ENCODE data around the gene SLC4A11.

Gene SLC4A11

DNA sequence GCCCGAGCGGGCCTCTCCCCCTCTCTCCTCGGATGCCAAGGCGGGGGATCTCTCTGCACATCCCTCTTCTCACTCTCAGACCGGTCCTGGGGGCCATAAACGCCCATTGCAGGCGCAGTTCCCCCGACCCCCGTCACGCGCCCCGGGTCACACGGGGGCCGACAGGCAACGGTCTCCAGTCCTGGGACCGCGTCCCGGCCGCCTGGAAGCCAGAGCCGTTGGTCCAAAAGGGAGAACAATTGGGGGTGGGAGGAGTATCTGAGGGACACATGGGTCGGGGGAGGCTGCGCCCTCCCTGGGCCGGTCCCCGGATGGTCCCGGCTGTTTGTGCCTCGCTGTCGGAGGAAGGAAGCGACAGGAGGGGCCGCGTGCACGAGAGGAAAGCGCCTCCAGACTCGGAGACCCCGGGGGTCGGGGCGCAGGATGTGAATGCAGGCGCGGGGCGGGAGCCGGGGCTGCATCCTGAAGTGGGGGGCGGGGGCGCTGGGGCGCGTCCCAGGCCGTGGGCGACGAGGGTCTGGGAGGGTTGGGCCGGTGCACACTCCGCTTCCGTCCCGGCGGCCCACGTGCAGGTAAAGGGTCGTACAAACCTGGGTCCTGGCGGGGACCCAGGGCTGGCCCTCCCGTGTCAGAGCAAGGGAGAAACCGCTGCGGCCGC lies 903 bp downstream of the SLC4A11 start:
- peak overlapping the region; percentile 79 for H3K4me3 Mint-ChIP-seq
- peaks cover 13% of the 10 kb centered on the region for H3K4me1 Mint-ChIP-seq
- peak; percentile 2 for ATAC-seq
- H3K36me3 Mint-ChIP-seq = no peaks in the 10 kb centered on the region
- H3K27ac Mint-ChIP-seq = no peak overlapping the region
- no peaks in the 10 kb centered on the region for H3K9me3 Mint-ChIP-seq
- H3K27me3 Mint-ChIP-seq = peaks cover 77% of the 10 kb centered on the region

DNA sequence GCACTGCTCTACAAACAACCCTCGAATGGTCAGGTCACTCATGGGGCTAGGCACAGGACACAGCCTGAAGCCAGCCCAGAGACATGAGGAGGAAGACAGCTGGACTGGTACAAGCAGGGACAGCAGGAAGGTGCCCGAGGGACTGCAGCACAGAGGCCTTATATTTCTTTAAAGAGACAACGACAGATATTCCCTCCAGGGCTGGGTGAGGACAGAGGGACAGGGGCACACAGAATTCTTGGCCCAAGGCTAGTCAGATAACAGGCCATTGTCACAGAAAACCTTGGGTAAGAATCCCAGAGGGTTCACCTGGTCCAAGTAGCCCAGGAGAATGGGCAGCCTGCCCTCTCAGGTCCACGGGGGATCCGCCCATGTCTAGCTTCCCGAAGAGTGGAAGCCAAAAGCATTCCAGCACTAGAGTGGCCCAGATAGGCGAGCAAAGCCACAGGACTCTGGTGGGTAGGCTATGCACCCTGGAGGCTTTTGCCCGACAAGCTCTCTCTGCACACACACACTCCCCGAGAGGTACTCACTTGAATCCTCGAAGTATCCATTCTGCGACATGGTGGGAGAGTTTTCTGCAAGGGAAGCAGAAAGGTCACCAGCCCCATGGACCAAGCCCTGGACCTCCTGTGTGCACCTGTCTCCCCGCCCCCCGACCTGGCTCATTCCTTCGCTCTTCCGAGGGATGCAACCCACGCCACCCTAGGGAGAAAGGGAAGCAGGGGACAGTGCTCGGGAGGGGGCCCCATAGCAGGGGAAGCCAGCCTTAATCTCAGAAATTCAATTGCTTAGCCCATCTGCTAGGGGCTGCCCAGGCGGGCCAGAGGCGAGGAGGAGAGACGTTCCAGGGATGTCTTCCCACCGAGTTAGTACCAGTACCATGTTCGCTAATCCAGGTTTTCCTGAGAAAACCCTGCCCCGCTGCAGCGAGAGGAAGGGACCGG lies 1.7 kb downstream of the SLC4A11 start:
- Mint-ChIP-seq H3K9me3 (no peaks in the 10 kb centered on the region), H3K27me3 (peaks cover 71% of the 10 kb centered on the region), H3K27ac (no peak overlapping the region), H3K4me3 (no peak overlapping the region), H3K4me1 (peaks cover 13% of the 10 kb centered on the region), H3K36me3 (no peaks in the 10 kb centered on the region)
- ATAC-seq = no peak

DNA sequence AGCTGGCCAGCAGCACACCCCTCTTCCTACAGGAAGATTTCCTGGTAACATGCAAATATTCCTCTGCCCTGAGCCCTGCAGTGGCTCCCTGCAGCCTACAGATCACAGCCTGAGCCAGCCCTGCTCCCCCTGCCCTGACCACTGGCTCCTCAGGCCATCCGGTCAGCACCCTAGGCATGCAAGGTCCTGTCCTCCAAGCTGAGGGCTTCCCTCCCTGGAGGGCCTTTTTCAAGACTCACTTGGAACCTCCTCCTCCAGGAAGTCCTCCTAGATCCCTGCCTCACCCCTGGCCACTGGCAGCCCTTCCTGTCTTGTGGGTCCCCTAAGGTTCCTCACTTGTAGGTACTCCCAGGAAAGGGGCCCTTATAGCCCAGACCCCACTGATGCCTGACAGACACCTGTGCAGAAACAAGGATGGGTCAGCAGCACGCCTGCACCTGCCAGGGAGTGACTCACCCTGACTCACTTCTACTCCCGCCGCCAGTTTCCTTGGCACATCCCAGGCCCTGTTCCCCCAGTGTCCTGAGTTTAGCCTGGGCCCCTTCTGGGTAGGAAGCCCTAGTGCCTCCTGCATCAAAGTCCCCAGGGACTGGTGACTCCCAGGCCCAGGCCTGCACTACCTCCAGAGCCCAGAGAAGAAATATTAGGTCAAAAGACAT lies 3.2 kb downstream of the SLC4A11 start:
- no peaks in the 10 kb centered on the region for H3K36me3 Mint-ChIP-seq
- H3K9me3 Mint-ChIP-seq = no peaks in the 10 kb centered on the region
- H3K27me3 Mint-ChIP-seq = peaks cover 58% of the 10 kb centered on the region
- H3K4me1 Mint-ChIP-seq = peaks cover 13% of the 10 kb centered on the region
- ATAC-seq = no peak
- no peak overlapping the region for H3K4me3 Mint-ChIP-seq
- no peak overlapping the region for H3K27ac Mint-ChIP-seq

DNA sequence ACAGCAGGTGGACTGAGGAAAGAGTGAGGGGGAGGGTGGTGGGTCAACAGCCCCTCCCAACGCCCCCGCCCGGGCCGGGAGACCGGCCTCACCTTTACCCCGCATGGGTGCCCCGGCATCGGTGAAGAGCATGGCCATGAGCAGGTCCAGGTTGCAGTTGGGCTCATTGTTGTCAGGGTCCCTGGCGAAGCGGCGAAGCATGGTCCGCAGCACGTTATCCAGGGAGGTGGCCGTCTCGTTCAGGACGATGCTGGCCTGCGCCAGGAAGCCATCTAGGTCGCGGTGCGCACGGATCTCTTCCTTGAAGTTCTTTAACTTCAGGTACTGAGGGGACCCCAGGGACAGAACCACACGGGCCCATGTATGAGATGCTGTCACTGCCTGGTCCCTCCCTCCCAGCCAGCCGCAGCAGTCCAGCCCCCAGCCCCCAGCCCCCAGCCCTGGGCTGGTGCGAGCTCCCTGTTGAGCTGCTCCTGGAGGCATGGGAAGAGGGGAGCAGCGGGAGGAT lies 4.9 kb downstream of the SLC4A11 start:
- Mint-ChIP-seq H3K27me3 (peaks cover 41% of the 10 kb centered on the region), H3K4me3 (no peak overlapping the region), H3K9me3 (no peaks in the 10 kb centered on the region), H3K27ac (no peak overlapping the region), H3K36me3 (no peaks in the 10 kb centered on the region), H3K4me1 (peaks cover 6% of the 10 kb centered on the region)
- no peak for ATAC-seq

GRCh38 chr20:3233131-3233990 lies 5.6 kb downstream of the SLC4A11 start:
- H3K36me3 Mint-ChIP-seq = no peaks in the 10 kb centered on the region
- no peaks in the 10 kb centered on the region for H3K9me3 Mint-ChIP-seq
- no peak overlapping the region for H3K27ac Mint-ChIP-seq
- ATAC-seq = no peak
- H3K4me1 Mint-ChIP-seq = peaks cover 6% of the 10 kb centered on the region
- H3K4me3 Mint-ChIP-seq = no peak overlapping the region
- H3K27me3 Mint-ChIP-seq = peaks cover 38% of the 10 kb centered on the region

DNA sequence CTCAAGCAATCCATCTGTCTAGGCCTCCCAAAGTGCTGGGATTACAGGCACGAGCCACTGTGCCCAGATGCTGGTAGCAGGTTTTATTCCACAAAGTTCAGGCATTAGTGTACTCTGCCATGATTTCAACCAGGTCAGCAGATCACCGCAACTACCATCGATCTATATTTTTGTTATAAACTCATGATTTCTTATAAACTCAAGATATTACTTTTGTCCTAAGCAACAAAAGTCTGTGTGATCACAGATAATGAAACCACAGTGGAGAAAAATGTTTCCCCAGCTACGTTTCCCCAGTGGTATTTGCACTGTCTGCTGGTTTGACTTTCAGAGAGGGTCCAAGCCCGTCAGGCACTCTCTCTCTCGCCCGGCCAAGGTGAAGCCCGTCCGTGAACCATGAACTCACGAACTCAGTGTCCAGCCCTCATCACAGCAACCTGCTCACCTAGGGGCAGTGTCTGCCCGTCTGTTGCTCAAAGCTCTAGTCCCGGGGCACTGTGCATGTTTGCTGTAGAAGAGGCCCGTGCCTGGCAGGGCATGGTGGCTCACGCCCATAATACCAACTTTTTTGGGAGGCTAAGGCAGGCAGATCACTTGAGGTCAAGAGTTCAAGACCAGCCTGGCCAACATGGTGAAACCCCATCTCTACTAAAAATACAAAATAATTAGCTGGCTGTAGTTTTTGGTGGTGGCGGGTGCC lies 7.0 kb downstream of the SLC4A11 start:
- Mint-ChIP-seq H3K27me3 (peaks cover 25% of the 10 kb centered on the region), H3K27ac (no peak overlapping the region), H3K4me1 (no peaks in the 10 kb centered on the region), H3K36me3 (peaks cover 4% of the 10 kb centered on the region), H3K4me3 (no peak overlapping the region), H3K9me3 (no peaks in the 10 kb centered on the region)
- no peak for ATAC-seq

DNA sequence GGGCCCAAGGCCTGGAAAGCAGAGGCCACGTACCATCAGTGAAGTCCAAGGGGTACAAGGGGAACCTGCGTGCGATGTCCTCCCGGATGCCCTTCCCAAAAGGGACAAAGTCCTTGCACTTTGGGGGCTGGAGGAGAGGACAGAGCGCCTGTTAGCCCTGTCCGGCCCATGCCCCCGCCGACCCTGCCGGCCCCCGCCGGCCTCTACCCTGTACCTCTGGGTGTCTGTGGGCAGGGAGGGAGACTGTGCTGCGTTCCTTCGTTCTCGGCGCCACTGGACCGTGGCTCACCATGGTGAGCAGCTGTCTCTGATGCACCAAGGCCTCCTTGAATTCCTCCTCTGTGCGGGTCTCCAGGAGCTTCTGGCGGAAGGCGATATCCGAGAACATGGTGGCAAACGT lies 7.9 kb downstream of the SLC4A11 start:
- H3K27ac Mint-ChIP-seq = no peak overlapping the region
- no peak for ATAC-seq
- H3K4me3 Mint-ChIP-seq = no peak overlapping the region
- peaks cover 16% of the 10 kb centered on the region for H3K27me3 Mint-ChIP-seq
- no peaks in the 10 kb centered on the region for H3K4me1 Mint-ChIP-seq
- peaks cover 5% of the 10 kb centered on the region for H3K36me3 Mint-ChIP-seq
- no peaks in the 10 kb centered on the region for H3K9me3 Mint-ChIP-seq

DNA sequence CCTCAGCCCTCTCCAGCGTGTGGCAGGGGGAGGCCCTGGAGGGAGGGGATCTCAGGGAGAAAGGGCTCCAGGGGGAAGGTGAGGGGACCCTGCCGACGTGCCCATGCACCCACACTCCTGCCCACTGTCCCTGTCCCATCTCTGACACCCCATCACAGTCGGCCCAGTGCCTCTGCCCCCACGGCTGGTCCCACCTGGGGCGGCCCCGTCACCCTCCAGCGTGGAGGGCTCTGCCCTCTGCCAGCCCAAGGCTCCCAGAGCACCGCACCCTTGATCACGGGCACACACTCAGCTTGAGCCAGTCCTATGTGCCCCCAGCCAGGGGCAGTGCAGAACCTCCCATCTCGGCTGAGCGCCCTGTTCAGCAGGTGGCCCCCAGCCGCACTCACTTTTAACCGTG lies 9.2 kb downstream of the SLC4A11 start:
- H3K9me3 Mint-ChIP-seq = no peaks in the 10 kb centered on the region
- H3K27ac Mint-ChIP-seq = no peak overlapping the region
- peaks cover 3% of the 10 kb centered on the region for H3K27me3 Mint-ChIP-seq
- no peaks in the 10 kb centered on the region for H3K4me1 Mint-ChIP-seq
- H3K4me3 Mint-ChIP-seq = no peak overlapping the region
- ATAC-seq = peak; percentile 2
- H3K36me3 Mint-ChIP-seq = peaks cover 5% of the 10 kb centered on the region

- H3K27me3 Mint-ChIP-seq = no peaks in the 10 kb centered on the region
- no peak for ATAC-seq
- H3K4me3 Mint-ChIP-seq = no peak overlapping the region
- peaks cover under 1% of the 10 kb centered on the region for H3K4me1 Mint-ChIP-seq
- H3K36me3 Mint-ChIP-seq = peaks cover 5% of the 10 kb centered on the region
- no peak overlapping the region for H3K27ac Mint-ChIP-seq
- H3K9me3 Mint-ChIP-seq = no peaks in the 10 kb centered on the region
These were observed 9.8 kb downstream of the SLC4A11 start for GRCh38 chr20:3229158-3229557.

DNA sequence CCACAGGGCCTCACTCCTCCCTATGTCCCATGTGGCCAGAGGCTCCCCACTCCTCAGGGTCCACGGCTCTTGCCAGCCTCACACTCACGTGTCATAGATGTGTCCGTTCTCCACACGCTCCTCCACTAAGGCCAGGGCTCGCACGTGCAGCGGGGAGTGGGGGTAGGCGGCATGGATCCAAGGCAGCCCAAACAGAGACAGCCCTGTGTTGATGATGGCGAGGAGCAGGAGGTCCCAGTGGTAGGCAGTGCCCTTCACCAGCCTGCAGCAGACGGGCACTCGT lies 10.3 kb downstream of the SLC4A11 start:
- ATAC-seq = no peak

GRCh38 chr20:3227936-3228749 lies 10.8 kb downstream of the SLC4A11 start:
- H3K36me3 Mint-ChIP-seq = peaks cover 5% of the 10 kb centered on the region
- no peak for ATAC-seq
- H3K9me3 Mint-ChIP-seq = no peaks in the 10 kb centered on the region
- H3K4me3 Mint-ChIP-seq = no peak overlapping the region
- no peaks in the 10 kb centered on the region for H3K27me3 Mint-ChIP-seq
- no peak overlapping the region for H3K27ac Mint-ChIP-seq
- peaks cover 11% of the 10 kb centered on the region for H3K4me1 Mint-ChIP-seq

More for the DNA sequence above, 10.3 kb downstream of the SLC4A11 start:
- H3K27ac Mint-ChIP-seq = no peak overlapping the region
- H3K27me3 Mint-ChIP-seq = no peaks in the 10 kb centered on the region
- no peak overlapping the region for H3K4me3 Mint-ChIP-seq
- peaks cover 5% of the 10 kb centered on the region for H3K36me3 Mint-ChIP-seq
- H3K4me1 Mint-ChIP-seq = peaks cover 5% of the 10 kb centered on the region
- H3K9me3 Mint-ChIP-seq = no peaks in the 10 kb centered on the region

DNA sequence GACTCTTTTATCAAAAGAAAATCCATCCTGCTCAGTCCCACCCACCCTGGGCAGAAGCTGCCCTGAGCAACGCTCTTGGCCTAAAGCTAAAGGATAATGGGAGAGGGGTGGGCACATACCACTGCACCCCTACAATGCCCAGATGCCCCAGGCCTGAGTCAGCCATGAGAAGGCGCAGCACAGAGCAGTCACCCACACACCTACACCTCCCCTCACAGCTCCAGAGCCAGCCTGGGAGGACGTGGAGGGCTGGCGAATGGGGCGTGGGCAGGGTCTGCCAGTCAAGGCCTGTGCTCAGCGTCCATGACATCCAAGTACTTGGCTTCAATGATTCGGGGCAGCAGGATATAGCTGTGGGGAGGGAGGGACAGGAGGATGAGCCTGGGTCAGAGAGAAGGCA lies 11.5 kb downstream of the SLC4A11 start:
- no peak for ATAC-seq
- Mint-ChIP-seq H3K27ac (no peak overlapping the region), H3K4me3 (no peak overlapping the region), H3K27me3 (no peaks in the 10 kb centered on the region), H3K4me1 (peaks cover 17% of the 10 kb centered on the region), H3K36me3 (peaks cover 5% of the 10 kb centered on the region), H3K9me3 (no peaks in the 10 kb centered on the region)

DNA sequence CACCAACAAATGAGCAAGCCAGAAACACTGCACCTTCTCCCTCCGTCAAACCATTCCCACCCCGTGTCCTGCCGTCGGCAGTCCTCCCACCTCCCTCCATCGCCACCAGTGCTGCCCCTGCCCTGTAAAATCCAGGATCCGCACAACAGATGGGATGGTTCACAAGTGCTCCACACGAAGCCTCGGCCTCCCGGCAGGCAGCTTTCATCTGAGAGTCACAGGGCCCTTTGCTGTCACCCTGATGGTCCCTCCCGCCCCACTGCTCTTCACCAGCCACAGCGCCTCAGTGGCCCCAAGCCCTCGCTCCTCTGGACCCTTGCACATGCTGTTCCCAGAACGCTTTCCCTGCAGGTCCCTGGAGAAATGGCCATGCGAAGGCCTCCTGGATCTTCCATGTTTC lies 12.1 kb downstream of the SLC4A11 start:
- H3K27ac Mint-ChIP-seq = no peak overlapping the region
- ATAC-seq = no peak
- H3K4me3 Mint-ChIP-seq = no peak overlapping the region
- H3K4me1 Mint-ChIP-seq = peaks cover 19% of the 10 kb centered on the region
- peaks cover 5% of the 10 kb centered on the region for H3K36me3 Mint-ChIP-seq
- H3K27me3 Mint-ChIP-seq = no peaks in the 10 kb centered on the region
- H3K9me3 Mint-ChIP-seq = no peaks in the 10 kb centered on the region

GRCh38 chr20:3226093-3226492 lies 12.9 kb downstream of the SLC4A11 start:
- no peak for ATAC-seq
- Mint-ChIP-seq H3K4me1 (peaks cover 25% of the 10 kb centered on the region), H3K4me3 (no peak overlapping the region), H3K27me3 (no peaks in the 10 kb centered on the region), H3K36me3 (peaks cover 12% of the 10 kb centered on the region), H3K27ac (no peak overlapping the region), H3K9me3 (no peaks in the 10 kb centered on the region)

Data from stimulated activated memory B cell treated with anti-CD40 and anti-IgM and Interleukin-4, amounts not matched to agents 10 μg/mL and 1 μg/mL and 100 μg/mL, for 72 hours (primary cell).